ENCODE results near the gene ALDOB.

Gene ALDOB

GRCh38 chr9:101455656-101456240 is 20.2 kb upstream of the ALDOB start:
- DNase-seq (ENCODE audit: low spot score): no peak

DNA sequence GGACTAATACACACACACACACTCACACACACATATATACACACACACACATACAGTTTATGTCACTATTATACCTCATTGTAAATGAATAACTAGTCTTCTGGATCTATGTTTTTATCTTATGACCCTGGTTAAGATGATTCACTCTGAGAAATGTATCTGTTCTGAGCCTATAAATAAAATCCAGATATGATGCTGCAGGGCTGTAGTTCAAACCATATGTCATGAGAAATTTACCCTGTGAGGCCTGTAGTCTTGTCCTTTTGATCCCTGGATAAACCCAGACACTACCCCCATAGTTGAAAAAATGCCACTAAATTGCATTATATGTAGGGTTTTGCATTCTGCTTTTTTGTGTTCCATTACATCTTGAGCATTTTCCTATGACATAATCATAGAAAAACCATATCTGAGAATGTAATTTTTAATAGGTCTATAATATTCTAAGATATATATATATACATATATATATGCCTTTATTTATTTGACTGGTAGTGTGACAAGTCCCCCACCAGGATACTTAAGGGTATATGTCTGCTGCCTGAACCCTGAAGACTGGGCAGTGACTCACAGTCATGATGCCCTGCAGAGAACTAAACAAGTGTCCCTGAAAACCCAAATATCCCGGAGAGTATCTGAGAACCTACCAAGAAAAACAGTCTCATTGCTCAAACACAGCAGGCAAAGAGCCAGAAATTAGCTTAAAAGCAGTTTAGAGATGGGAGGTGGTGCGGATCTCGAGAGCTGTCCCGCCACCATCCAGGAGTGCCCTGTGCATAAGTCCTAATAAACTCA is 18.4 kb upstream of the ALDOB start:
- no peak for DNase-seq (ENCODE audit: low spot score)

- DNase-seq (ENCODE audit: low spot score): no peak
Measured at GRCh38 chr9:101451498-101451897, 15.9 kb upstream of the ALDOB start.

GRCh38 chr9:101450931-101451330 is 15.4 kb upstream of the ALDOB start:
- no peak for DNase-seq (ENCODE audit: low spot score)

DNA sequence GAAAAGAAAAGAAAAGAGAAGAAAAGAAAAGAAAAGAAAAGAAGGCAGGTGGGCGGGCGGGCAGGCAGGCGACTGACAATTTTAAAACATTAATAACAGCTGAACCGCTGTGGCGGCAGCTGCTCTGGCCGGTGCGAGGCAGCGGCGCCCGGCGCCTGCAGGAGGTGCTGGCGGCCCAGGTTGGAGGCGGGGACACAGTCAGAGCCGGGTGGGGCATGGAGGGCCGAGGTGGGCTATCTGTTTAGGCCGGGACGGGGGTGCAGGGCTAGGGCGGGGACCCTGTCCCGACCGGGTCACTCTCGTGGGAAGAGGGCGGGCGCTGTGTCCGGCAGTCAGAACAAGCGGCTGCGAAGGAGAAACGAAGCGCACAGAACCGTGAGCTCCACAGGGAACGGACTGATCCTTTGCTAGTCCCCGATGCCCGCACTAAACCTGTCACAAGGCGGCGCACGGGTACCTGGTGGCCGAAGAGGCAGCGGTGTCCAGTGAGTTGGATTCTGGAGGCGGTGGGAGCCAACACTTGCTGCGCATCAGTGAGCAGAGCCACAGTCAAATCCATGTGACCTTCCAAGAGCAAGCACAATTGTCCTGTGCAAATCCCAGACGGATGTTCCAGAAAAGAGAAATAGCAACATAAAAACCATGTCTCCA is 13.6 kb upstream of the ALDOB start:
- peak; percentile 88 for DNase-seq (ENCODE audit: low spot score)

- DNase-seq (ENCODE audit: low spot score): no peak
Measured at GRCh38 chr9:101448680-101449070, 13.1 kb upstream of the ALDOB start.

DNA sequence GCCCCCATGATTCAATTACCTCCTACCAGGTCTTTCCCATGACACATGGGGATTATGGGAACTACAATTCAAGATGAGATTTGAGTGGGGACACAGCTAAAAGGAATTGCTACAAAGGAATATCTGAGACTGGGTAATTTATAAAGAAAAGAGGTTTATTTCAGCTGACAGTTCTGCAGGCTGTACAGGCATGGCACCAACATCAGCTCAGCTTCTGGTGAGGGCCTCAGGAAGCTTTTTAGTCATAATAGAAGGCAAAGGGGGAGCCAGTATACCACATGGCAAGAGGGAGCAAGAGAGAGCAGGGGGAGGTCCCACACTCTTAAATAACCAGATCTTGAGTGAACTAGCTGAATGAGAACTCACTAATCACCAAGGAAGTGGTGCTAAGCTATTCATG is 11.2 kb upstream of the ALDOB start:
- DNase-seq (ENCODE audit: low spot score): no peak

DNA sequence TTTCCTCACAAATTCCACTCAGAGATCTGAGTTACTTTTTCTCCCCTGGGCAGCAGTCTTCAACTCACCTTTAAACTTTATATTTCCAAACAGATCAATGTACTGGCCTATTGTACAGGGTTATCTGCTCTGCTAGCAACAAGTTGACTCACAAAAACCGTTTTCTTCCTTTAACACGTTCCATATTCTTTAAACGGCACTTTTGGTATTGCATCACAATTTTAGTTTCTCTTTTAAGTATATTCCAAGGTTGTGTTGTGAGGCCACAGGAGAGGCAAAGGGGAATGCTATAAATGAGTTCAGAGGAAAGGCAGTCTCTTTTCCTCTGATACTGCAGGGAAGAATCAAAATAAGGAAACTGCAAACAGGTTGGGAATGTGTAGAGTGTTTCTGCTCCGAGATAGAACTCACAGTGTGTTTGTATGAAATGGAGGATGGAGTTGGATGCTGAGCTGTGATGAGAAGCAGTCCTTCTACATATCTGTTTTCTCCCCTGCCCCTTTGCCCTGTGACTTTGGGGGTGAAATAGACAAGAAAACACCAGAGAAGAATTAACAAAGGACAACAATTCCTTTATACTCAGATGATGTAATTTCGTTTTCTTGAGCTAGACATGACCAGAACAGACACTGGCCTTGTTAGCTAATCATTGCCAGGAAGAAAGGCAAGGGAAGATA is 9.9 kb upstream of the ALDOB start:
- DNase-seq (ENCODE audit: low spot score): no peak

- DNase-seq (ENCODE audit: low spot score): no peak
Measured at GRCh38 chr9:101443364-101443771, 7.8 kb upstream of the ALDOB start.

- no peak for DNase-seq (ENCODE audit: low spot score)
Measured at GRCh38 chr9:101442736-101443135, 7.2 kb upstream of the ALDOB start.

DNA sequence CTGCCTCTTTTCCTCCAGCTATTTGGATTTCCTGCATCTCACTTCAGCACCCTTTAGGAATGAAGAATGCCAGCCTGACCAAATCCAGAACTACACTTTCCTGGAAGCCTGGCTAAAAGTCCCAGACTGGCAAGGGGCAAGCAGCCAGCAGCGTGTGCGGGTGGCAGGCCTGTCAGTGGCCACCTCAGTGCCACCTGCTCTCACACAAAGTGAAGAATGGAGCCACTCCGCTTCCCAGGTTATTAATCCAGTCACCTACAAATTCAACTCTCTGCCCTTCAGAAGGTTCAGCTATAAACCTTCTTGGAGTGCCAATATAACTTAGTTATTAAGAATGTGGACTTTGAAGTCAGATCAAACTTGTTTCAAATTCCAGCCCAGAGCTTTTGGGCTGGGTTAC is 6.7 kb upstream of the ALDOB start:
- no peak for DNase-seq (ENCODE audit: low spot score)

DNA sequence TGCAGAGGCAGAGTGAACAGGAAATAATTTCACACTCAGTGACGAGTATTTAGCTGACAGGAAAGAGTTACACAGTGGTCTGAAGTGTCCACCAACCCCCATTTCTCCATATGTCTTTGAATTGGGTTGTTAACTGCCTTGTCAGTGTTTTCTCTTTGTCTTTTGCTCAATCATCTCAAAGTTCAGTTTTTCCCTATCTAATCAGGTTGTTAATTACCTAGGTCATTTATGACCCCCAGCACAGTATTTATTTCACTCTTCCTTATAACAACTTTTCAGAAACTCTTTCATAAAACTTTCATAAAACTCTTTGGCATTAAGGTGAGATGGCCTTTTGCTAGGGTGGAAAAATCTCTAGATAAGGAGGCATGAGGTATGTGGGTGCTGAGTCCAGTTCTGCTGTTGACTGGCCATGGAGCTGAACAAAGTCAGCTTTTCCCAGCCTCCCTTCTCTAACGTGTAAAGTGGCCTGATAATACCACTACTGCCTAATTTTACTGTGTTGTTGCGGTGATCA is 5.2 kb upstream of the ALDOB start:
- DNase-seq (ENCODE audit: low spot score): no peak

DNA sequence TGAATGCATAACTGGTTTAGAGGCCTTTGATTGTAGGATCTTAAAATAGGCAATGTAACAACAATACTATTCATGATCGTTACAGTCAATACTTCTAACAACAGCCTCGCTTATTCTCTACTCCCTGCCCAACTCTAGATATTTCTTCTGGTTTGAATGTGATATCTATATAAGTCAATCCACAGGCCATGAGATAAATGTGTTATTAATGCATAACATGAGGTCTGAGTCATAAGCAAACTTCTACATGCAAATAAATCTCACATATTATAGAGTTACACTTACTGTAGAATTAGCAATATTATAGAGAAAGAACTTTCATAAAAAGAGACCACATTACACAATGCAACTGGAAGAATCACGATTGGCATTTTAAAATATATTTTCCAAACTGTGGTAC is 2.9 kb upstream of the ALDOB start:
- DNase-seq (ENCODE audit: low spot score): no peak

GRCh38 chr9:101437806-101438232 is 2.2 kb upstream of the ALDOB start:
- DNase-seq (ENCODE audit: low spot score): no peak

- no peak for DNase-seq (ENCODE audit: low spot score)
Measured at GRCh38 chr9:101434998-101435397, 576 bp downstream of the ALDOB start.

- no peak for DNase-seq (ENCODE audit: low spot score)
Measured at GRCh38 chr9:101433229-101433628, 2.3 kb downstream of the ALDOB start.

GRCh38 chr9:101432740-101433139 is 2.8 kb downstream of the ALDOB start:
- no peak for DNase-seq (ENCODE audit: low spot score)

DNA sequence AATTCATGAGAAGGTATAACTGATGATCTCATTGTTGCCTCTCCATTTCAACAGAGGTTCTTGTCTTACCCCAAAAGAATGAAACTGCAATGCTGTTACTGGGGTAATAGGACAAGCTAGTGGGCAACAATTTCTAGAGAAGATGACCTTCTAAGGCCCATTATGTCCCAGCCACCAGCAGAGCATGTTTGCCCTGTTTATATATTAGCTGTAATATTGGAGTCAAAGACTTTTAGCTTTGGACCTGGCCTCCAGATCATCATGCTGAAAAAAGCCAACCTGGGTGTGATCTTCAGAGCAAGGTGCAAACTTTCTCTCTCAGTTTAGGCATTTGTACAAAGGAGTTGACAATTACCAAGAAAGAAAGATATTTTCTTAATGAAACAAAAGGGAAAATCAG is 3.4 kb downstream of the ALDOB start:
- DNase-seq (ENCODE audit: low spot score): no peak

- no peak for DNase-seq (ENCODE audit: low spot score)
Measured at GRCh38 chr9:101429736-101430135, 5.8 kb downstream of the ALDOB start.

DNA sequence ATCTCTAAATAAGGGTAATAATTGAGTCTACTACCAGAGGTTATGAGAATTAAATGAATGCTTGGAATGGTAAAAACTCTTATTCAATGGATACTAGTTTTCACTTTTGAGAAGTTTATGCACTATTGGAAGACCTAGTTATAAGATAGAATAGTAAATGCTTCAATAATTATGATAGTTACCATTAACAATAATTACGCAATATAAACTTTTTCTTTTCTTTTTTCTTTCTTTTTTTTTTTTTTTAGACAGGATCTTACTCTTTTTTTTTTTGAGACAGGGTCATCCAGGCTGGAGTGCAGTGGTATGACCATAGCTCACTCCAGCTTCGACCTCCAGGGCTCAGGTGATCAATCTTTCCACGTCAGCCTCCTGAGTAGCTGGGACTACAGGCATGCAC is 6.7 kb downstream of the ALDOB start:
- no peak for DNase-seq (ENCODE audit: low spot score)

DNA sequence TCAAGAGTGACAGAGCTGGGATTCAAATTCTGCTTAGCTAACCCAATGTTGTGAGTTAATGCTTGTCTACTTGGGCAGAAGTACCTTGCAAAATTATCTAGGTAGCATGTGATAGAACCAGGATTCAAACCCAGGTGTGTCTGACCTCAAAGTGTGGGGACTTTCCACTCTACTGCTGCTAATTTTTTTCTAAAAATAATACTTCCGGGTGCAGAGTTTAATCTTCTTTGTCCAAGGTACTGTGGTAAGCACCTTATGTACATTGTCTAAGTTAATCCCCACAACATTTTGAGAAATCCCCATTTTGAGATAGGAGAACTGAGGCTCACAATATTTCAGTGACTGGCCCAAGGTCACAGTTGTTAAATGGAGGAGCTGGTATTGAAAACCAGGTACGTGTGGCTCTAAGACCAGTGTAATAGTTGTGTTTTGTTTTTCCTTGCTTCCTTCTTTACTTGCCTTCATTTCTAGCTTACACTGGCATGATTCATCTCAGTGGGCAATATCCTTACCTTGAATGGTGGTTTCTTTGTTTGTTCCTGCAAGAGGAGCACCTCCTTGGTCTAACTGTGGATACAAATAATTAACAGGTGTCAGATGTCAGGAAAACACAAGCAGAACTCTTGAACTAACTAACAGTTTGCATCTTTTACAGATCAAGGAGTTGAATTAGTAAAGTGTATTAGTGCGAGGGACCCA is 7.5 kb downstream of the ALDOB start:
- DNase-seq (ENCODE audit: low spot score): no peak

GRCh38 chr9:101427358-101427757 is 8.2 kb downstream of the ALDOB start:
- DNase-seq (ENCODE audit: low spot score): no peak

Data from ecto neural progenitor cell (in vitro differentiated cells).